ENCODE data around the gene SURF6. TPM values are rescaled to one million over a fixed set of nuclear protein-coding genes. Genes with fewer than 3 reads are reported as not detected.

Gene SURF6
- total and polyA plus RNA-seq, 2 of the 8 experiments (the other 6 are each of a cell fraction or from before 2014, with no cell fraction given), result 6.1 to 23.7 TPM

- peaks cover 0 to 12% of the 10 kb centered on the region in 2 experiments; a peak in 3 of 4 replicates for H3K9me3 ChIP-seq (ENCODE audit: insufficient read depth in 2 of 2, low read depth in 1 of 2, low read length in 1 of 2)
- H2AK5ac ChIP-seq (ENCODE audit: low read depth, low read length), result no peak overlapping the region
- H3K27me3 ChIP-seq (replicated peaks in 1 of 4; ENCODE audit: control insufficient read depth in 3 of 4, extremely low read depth in 1 of 4, insufficient read depth in 3 of 4, low read length in 3 of 4), result peaks cover 0 to 11% (median 6%) of the 10 kb centered on the region in 4 experiments; a peak in 5 of 7 replicates
- DNase-seq (ENCODE audit: low read depth in 1 of 2, low spot score in 2 of 2), result no peak
- no peak overlapping the region for H2BK20ac ChIP-seq (ENCODE audit: low read length)
- no peak overlapping the region for H2BK5ac ChIP-seq (ENCODE audit: low read depth, low read length)
- H3K36me3 ChIP-seq (ENCODE audit: control insufficient read depth in 2 of 4, insufficient read depth in 4 of 4, low read length in 3 of 4), result peaks cover 0 to under 1% (median 0%) of the 10 kb centered on the region in 4 experiments; a peak in 2 of 8 replicates
- no peak overlapping the region for H2AFZ ChIP-seq (ENCODE audit: low read length)
- H4K8ac ChIP-seq (ENCODE audit: extremely low read depth, insufficient read depth, low read length), result peak overlapping the region; percentile 71; the same call in 1 of the 2 replicates
- FAIRE-seq, result no peak
- no peak overlapping the region for H3K18ac ChIP-seq (ENCODE audit: extremely low read depth, low read length)
- no peak overlapping the region for H4K91ac ChIP-seq (replicated peaks; ENCODE audit: insufficient read length, low read length)
- H2BK120ac ChIP-seq (replicated peaks; ENCODE audit: low read depth, low read length), result no peak overlapping the region
- H3K4ac ChIP-seq (replicated peaks; ENCODE audit: insufficient read length, low read depth, low read length), result no peak overlapping the region
- H3K4me3 ChIP-seq (ENCODE audit: extremely low read depth in 1 of 4, insufficient read depth in 2 of 4, low read depth in 3 of 4, low read length in 4 of 4), result no peak overlapping the region
- peaks cover 0 to 5% (median 0%) of the 10 kb centered on the region in 4 experiments; a peak in 1 of 7 replicates for H3K4me1 ChIP-seq (replicated peaks in 1 of 4; ENCODE audit: control insufficient read depth in 3 of 4, insufficient read depth in 4 of 4, low read length in 3 of 4)
- no peak overlapping the region for H3K14ac ChIP-seq (ENCODE audit: insufficient read length)
- ChIA-PET POLR2A (ENCODE audit: partially characterized antibody) (interaction anchor here (0.7 to 19.9 kb wide), 7 partner anchors 12 to 81 kb away, joined by 3 to 461 read pairs (median 4); partner anchors contain the start of genes CACFD1, MED22, REXO4 and RPL7A), CTCF (ENCODE audit: partially characterized antibody) (interaction anchor here (0.5 to 5.4 kb wide), 10 partner anchors 11 to 218 kb away, joined by 3 to 33 read pairs (median 4); no protein-coding TSS in a partner anchor)
- H3K23me2 ChIP-seq (ENCODE audit: low read depth, low read length), result peaks cover 21% of the 10 kb centered on the region; the same call in 1 of the 2 replicates
- H3K27ac ChIP-seq (ENCODE audit: low read depth, low read length), result no peak overlapping the region
- no peak overlapping the region for H3K23ac ChIP-seq (ENCODE audit: insufficient read length)
- no peaks in the 10 kb centered on the region for H3K79me1 ChIP-seq (ENCODE audit: low read depth, low read length)
- H4K20me1 ChIP-seq (replicated peaks in 1 of 2; ENCODE audit: control insufficient read depth in 1 of 2, insufficient read depth in 2 of 2, low read length in 2 of 2), result peaks cover 2 to 17% of the 10 kb centered on the region in 2 experiments
- H4K5ac ChIP-seq (ENCODE audit: insufficient read length, low read depth, low read length), result no peak overlapping the region
- WGBS, 2 experiments (ENCODE audit: extremely low coverage in 1 of 2, insufficient coverage in 1 of 2, insufficient read length in 1 of 2, insufficient replicate concordance in 2 of 2, low coverage in 1 of 2, low lambda C conversion rate in 2 of 2, missing lambda C conversion rate in 1 of 2), result 80% methylated on average over 1 of the region's 1 CpG; no CpG with 5 or more reads in 1 of the 2 experiments
- no peak overlapping the region for H3K9ac ChIP-seq (replicated peaks in 1 of 4; ENCODE audit: extremely low read depth in 1 of 4, low read depth in 3 of 4, low read length in 3 of 4)
- H3K56ac ChIP-seq (replicated peaks; ENCODE audit: insufficient read length, low read depth, low read length), result no peak overlapping the region
- H2BK15ac ChIP-seq (ENCODE audit: low read length), result no peak overlapping the region
- H2BK12ac ChIP-seq (ENCODE audit: low read depth, low read length), result no peak overlapping the region
- no peak overlapping the region for H3K4me2 ChIP-seq (ENCODE audit: insufficient read depth in 1 of 2, low read depth in 2 of 2, low read length in 2 of 2)
- peaks cover 4 to 19% of the 10 kb centered on the region in 2 experiments; a peak in 3 of 4 replicates for H3K79me2 ChIP-seq (ENCODE audit: control insufficient read depth in 1 of 2, insufficient read depth in 2 of 2, low read length in 2 of 2)
- no peak for TF ChIP-seq CTCF (IDR thresholded peaks at IDR 0.05; ENCODE audit: control extremely low read depth in 1 of 3, insufficient read depth in 1 of 3, low read depth in 1 of 3, low read length in 3 of 3)
- no peak for TF ChIP-seq JUND (IDR thresholded peaks at IDR 0.05; ENCODE audit: low read length)
- TF ChIP-seq KDM4A (IDR thresholded peaks at IDR 0.05; ENCODE audit: low read depth, low read length, severe bottlenecking), result no peak
- TF ChIP-seq ATF3 (IDR thresholded peaks at IDR 0.05; ENCODE audit: insufficient read depth, low read depth, low read length), result no peak
- no peak for TF ChIP-seq PHF8 (conservative IDR thresholded peaks at IDR 0.05; ENCODE audit: low read depth, low read length)
- no peak for TF ChIP-seq MAFK (IDR thresholded peaks at IDR 0.05; ENCODE audit: low read depth, low read length)
- no peak for TF ChIP-seq SUZ12 (IDR thresholded peaks at IDR 0.05; ENCODE audit: low read length)
- TF ChIP-seq RNF2 (IDR thresholded peaks at IDR 0.05; ENCODE audit: borderline replicate concordance, low read depth, low read length, missing control alignments, poor library complexity, severe bottlenecking), result no peak
These were observed 42.5 kb upstream of the SURF6 start for GRCh38 chr9:133378408-133378962.
